ENCODE measurements around the gene POLR2F. TPM values are rescaled to one million over a fixed set of nuclear protein-coding genes. Genes with fewer than 3 reads are reported as not detected.

POLR2F gene
- total and polyA plus RNA-seq, 9 of the 15 experiments (the other 6 are each of a cell fraction or from before 2014, with no cell fraction given): 98.9 to 410 (median 168) TPM

DNA sequence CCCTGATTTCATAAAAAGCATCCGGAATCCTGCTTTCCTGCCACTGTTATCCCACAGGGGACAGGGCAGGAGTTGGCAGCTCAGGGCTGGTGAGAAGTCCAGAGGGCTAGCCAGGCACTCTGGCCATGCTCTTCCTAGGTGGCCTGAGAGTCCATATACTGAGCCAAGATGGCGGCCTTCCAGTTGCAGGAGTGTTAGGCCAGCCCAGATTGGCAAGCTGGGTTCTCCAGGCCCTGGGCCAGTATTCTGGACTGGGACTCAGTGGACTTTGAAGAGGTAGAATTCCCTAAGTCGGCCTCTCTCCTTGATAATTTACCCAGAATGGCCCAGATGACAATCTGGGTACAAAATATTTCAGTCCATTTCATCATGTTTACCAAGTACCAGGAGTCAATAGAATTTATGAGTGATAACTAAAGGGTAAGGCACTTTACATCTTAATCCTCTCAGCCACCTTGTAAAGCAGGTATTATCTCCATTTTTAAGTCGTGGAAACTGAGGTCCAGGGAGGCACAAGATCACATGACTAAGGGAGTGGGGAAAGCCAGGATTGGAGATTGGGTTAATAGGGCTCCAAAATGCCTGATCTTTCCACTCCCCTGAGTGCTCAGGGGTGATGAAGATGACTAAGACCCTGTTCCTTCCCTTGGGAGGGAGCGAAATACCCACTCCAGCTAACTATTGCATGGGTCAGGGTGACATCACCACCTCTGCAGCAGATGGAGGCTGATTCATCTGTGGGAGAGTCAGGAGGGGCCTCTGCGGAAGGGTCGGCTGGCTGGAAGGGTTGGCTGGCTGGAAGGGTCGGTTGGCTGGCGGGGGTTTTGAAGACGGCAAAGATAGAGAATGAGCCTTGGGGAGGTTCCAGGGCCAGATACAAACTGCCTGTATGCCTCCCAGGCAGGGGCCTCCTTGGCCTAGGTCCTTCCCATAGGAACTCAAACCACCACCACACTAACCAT, 48.6 kb upstream of the POLR2F start (continued):
- no peak for TF ChIP-seq XRCC4 (IDR thresholded peaks at IDR 0.05; ENCODE audit: extremely low read depth, insufficient read depth, insufficient read length)
- peak; percentile 30 for TF ChIP-seq TAF1 (IDR thresholded peaks at IDR 0.05; ENCODE audit: control insufficient read depth, extremely low read depth, insufficient read depth, low read length, severe bottlenecking)
- no peak for TF ChIP-seq MCM7 (IDR thresholded peaks at IDR 0.05)
- TF ChIP-seq CBFA2T3 (IDR thresholded peaks at IDR 0.05): 0 out of 2 replicates have a peak, but pooled peaks have one; percentile 12
- no peak for TF ChIP-seq ETV6 (IDR thresholded peaks at IDR 0.05; ENCODE audit: borderline replicate concordance in 1 of 2, low read depth in 2 of 2, low read length in 1 of 2)
- TF ChIP-seq ETV6 (CRISPR knock-in tag; IDR thresholded peaks at IDR 0.05; ENCODE audit: borderline replicate concordance): no peak
- no peak for TF ChIP-seq EGR1 (conservative IDR thresholded peaks at IDR 0.05)
- TF ChIP-seq, protein P1, sequence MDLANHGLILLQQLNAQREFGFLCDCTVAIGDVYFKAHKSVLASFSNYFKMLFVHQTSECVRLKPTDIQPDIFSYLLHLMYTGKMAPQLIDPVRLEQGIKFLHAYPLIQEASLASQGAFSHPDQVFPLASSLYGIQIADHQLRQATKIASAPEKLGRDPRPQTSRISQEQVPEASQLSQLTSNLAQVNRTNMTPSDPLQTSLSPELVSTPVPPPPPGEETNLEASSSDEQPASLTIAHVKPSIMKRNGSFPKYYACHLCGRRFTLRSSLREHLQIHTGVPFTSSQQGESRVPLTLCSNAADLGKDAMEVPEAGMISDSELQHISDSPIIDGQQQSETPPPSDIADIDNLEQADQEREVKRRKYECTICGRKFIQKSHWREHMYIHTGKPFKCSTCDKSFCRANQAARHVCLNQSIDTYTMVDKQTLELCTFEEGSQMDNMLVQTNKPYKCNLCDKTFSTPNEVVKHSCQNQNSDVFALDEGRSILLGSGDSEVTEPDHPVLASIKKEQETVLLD (IDR thresholded peaks at IDR 0.05): no peak
- TF ChIP-seq ZNF133 (CRISPR knock-in tag; IDR thresholded peaks at IDR 0.05): no peak
- TF ChIP-seq ZNF76 (CRISPR knock-in tag; IDR thresholded peaks at IDR 0.05; ENCODE audit: borderline replicate concordance): no peak
- no peak for TF ChIP-seq BHLHE40 (IDR thresholded peaks at IDR 0.05; ENCODE audit: low read length)
- no peak for TF ChIP-seq POLR3A (IDR thresholded peaks at IDR 0.05; ENCODE audit: borderline replicate concordance, extremely low read depth, insufficient read depth, insufficient read length)
- no peak for TF ChIP-seq ZNF79 (CRISPR knock-in tag; IDR thresholded peaks at IDR 0.05; ENCODE audit: low read depth)
- TF ChIP-seq SIRT6 (IDR thresholded peaks at IDR 0.05; ENCODE audit: low read depth, low read length): no peak
- TF ChIP-seq KLF16 (IDR thresholded peaks at IDR 0.05): no peak
- TF ChIP-seq HNRNPL (IDR thresholded peaks at IDR 0.05; ENCODE audit: low read depth, low read length): no peak
- TF ChIP-seq ETV1 (tag; conservative IDR thresholded peaks at IDR 0.05; ENCODE audit: low read depth): 0 out of 2 replicates have a peak, but pooled peaks have one; percentile 13
